Activated CD8-positive, alpha-beta memory T cell treated with anti-CD3 and anti-CD28 coated beads for 4 hours (primary cell): ENCODE measurements around the gene KRT15.
"Not testable (repeated sequence)": the region's sequence is repeated elsewhere in the genome, so short reads cannot be mapped to it uniquely, and the experiment has no call there.

Experiments used
- DNase-seq, 2 donors: peaks; one replicate each; pipeline ENCODE4 v3.0.0-alpha.2; 2020; ENCODE audit warnings: low read depth in 2 of 2

Gene KRT15

DNA sequence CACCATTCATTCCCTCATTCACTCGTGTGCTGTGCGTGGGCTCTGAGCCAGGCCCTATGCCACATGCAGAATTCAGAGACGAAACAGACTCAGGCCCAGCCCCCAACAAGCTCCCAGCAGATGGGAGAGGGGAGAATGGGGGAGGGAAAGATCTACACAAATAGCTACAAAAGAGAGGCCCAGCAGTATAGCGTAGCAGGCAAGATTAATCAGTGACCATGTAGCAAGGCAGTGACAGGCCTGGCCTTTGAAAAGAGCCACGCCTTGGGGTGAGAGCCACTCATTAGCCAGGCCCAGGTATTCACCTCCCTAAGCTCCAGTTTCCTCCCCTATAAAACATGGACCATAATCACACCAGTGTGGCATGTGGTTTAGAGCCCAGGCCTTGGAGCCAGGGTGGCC lies 25.8 kb upstream of the KRT15 start:
- no peak for DNase-seq

DNA sequence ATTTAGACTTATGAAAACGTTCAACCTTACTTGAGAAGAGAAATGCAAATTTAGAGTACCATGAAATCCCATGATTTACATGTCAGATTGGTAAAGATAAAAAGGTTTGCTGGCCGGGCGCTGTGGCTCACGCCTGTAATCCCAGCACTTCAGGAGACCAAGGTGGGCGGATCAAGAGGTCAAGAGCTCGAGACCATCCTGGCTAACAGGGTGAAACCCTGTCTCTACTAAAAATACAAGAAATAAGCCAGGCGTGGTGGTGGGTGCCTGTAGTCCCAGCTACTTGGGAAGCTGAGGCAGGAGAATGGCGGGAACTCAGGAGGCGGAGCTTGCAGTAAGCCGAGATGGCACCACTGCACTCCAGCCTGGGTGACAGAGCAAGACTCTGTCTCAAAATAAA lies 24.1 kb upstream of the KRT15 start:
- not testable (repeated sequence) for DNase-seq

DNA sequence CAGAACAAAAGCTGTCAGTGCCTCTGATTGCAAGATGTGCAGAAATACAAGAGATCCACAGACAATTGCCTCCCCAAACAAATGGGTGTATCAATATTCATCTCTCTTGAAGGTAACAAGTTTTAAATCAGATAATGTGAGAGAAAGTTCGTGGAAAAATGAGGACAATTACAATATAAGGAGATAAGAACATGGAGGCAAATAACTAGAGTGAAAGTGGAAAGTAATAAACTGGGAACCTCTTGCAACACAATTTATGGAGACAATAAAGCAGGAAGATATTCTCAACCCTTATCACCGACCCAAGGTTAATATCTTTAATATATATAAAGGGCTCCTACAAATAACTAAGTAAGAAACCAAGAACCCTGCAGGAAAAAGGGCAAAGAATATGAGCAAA lies 23.7 kb upstream of the KRT15 start:
- no peak for DNase-seq

DNA sequence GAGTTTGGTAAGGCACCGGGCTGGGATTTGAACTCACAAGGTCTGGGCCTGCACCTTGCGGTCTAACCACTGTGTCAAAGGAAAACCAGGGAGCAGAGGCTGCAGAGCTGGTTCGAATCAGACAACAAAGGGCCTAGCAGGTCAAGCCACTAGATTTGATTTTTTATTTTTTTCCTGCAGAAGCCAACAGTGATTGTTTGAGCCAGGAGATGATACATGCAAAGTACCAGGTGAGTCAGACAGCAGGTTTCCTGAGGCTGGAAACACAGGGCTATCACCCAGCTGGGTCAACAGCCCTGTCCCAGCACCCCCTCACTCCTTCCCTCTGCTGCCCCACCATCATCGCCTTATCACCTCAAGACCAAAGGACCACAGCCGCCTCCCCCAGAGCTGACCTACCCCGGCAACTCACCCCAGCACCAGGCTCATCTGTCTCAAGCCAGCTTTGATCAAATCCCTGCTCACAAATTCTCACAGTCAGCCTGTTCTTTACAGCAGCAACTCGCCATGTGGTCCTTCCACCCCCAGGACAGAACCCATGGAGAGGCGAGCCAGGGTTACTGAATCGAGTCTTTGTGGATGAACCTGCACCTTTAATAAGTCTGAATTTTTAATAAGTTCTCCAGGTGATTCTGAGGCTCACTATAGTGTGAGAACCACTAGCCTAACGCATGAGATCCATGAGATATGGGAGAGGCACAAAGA lies 22.4 kb upstream of the KRT15 start:
- no peak for DNase-seq

DNA sequence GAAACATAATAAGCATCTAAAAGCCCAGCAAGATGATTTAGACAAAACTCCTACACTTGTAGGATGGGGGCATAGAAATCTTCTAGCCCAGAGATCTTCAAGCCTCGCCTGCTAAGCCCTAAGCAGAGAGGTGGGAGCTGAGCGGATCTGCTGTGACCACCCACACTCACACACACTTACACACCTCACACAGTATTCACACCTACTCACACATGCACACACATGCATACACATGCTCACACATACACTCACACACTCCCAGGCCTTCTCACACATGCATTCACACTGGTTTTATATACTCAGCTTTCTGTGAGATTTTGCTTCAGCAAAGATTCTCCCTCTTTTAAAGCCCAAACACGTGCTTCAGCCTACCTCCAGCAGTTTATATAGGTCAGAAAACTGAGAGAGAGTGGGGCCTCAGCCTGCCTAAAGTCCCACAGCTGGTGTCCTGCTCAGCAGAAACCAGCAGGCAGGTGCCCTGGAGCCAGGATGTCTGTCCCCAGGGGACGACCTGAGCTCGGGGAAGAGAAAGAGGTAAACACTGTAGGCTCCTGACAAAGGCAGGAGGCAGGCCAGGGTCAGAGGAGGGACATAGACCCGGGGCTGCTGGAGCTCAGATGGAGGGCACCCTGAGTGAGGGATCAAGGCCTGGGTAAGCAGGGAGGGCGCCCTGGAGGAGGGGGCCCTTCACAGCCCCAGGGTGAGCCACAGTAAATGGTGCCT lies 21.4 kb upstream of the KRT15 start:
- no peak for DNase-seq

DNA sequence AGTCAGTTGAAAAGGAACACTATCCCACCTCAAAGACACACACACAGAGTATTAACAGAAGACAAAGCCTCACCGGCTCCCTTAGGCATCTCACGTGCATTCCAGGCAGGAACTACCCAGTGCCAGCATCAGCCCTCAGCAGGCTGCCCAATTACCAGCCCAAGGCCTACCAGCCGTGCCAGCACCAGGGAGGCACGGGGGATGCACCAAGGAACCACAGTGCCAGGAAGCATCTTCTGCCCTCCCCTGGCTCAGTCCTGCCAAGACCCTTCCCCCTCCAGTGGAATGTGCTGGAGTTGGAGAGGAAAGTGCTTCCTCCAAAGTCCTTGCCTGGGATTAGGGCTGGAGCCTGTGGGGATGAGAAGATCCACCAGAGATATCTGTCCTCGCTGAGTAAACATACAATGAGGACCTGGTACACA lies 20.4 kb upstream of the KRT15 start:
- no peak for DNase-seq

DNA sequence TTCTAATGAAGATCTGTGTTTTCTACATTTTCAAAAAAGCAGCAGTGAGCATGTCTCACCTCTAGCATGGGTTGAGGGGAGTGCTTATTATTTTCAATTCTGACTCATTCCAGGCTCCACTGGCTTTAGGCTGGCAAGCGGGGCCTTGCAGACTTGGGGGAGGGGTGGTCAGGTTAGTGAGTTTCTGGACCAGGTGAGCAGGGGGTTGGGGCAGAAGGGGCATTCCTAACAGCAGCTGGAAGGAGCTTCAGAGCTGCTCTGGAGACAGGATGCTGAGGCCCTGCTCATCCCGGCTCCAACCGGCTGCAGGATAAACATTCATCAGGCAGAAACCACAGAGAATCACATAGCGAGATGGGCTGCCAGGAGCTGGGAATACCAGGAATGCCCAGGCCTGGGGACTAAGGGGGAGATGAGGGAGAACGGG lies 19.9 kb upstream of the KRT15 start:
- no peak for DNase-seq

DNA sequence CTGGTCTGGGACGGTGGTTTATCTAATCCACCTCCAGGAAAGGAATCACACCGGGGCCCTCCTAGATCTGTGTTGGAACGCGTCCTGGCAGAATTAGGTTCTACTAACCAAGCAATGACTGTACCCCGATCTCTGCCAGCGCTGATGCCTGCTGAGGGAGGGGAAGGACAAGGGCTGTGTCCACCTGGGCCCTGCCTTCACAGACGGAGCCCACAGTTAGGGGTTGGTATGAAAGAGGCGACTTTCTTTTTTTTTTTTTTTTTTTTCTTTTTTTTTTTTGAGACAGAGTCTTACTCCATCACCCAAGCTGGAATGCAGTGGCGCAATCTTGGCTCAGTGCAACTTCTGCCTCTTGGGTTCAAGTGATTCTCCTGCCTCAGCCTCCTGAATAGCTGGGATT lies 19.3 kb upstream of the KRT15 start:
- no peak for DNase-seq

DNA sequence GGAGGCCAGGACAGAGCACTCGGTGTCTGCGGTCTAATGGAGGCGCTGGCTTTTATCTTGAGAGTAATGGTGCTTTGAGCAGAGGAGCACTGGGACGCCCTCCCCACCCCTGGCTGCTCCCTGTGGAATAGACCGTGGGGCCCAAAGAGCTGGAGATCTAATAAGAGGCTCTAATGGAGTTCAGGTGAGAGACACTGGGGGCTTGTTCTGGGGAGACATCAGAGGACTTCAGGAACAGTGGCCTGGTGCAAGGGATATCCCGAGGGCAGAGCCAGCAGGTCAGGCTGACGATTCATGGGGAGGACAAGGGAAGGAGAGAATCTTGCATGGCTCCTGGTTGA lies 18.9 kb upstream of the KRT15 start:
- no peak for DNase-seq

DNA sequence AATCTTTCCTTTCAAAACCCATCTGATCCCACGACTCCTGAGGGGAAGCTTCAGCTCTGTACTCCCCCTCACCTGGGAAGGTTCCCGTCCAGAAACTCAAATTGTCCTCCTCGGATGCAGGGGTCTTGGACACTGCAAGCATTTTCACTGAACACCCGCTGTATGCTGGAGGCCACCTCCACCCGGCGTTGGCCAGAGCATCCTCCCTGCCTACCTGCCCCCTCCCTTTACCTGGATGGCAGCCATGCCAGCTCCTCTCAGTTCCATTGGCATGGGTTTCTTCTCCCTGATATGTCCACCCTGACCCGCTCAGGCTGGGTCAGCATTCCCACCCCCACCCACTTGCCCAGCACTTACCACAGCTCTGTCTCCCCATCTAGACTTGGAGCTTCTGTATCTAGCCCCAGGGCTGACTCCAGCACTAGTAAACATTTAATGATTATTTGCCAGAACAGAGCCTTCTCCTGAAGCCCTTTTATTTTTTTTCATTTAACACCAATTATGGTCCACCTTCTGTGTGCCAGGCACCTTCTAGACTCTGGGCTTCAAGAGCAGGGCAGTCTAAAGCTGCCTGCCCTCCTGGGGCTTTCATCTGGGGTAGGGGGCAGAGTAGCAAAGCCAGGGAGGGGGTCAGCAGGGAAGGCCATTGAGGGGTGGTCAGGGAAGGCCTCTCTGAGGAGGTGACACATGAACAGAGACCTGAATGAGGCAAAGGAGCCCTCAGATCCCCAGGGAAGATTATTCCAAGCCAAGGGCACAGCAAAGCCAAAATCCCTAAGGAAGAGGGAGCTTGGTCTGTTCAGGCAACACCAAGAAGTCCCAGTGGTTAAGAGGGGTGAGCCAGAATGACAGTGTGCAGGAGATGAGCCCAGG lies 18.3 kb upstream of the KRT15 start:
- no peak for DNase-seq

DNA sequence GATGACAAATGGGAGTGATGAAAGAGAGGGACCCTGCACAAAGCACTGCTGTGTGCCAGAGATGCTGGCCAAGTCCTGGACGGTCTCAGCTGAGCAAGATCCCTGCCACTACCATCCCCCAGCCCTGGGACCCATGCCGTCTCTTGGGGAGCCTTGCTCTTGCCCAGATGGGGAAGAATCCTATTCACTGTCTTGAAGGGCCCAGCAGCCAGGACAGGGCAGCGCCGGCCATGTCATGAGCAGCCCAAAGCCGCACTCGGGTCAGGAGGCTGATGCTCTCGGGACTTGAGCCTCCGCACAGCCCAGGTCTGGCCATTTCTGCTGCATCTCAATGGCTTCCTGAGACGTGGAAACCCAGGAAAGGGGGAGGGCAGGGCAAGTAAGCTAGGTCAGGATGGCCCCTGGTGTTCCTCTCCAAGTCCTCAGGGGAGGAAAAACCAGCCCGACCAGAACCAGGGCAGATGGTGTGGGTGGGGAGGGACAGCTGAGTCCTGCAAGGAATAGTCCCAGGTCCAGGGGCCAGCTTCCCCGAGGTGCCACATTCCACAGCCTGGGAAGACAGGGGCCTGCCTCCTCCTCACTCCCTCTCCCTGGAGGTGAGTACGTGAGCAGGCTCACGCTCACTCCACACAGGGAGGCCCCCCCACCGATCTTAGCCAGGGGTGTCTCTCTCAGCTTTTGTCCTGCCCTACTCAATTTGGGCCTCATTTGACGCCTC lies 17.2 kb upstream of the KRT15 start:
- no peak for DNase-seq

DNA sequence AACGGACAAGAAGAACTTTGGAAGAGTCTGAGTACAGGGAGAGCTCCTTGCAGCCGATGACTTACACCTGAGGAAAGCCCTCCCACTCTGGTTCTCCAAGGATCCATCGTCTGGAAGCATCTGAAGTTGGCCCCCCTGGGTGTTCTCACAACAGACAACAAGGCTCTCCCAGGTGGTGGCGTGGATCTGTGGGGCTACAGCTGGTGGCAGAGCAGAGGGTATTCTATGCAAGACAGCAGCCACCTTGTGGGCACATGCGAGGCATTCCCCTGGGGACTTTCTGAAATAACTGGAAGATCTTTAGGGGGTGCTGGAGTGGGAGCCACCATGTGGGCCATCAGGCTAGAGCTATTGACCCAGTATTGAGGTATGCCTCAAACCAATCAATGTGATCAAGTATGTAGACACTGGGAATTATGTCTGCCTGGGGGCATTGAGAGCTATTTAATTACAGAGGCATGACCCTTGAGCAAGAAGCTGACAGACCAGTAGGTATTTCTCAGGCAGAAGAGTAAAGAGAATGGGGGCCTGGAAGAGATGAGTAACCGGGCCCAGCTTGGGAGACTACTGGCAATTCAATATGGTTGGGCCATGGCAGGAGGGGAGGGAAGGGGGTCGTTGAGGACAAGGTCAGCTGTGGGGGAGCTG lies 16.3 kb upstream of the KRT15 start:
- no peak for DNase-seq

DNA sequence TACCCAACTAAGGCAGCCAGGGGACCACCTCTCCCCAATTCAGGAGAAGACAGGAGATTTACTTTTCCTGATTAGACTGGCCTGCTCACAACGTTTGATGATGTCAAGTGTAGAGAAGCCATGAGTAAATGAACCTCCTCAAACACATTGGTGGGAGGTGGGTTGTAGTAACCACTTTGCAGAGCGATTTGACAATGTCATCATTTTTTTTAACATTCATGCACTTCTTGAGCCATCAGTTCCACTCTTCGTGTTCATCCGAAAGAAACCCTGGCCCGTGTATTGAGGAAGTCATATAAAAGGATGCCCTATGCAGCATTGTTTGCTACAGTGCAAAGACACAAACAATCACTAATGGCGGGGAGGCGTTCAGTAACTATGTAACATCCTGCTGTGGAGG lies 14.9 kb upstream of the KRT15 start:
- no peak for DNase-seq

DNA sequence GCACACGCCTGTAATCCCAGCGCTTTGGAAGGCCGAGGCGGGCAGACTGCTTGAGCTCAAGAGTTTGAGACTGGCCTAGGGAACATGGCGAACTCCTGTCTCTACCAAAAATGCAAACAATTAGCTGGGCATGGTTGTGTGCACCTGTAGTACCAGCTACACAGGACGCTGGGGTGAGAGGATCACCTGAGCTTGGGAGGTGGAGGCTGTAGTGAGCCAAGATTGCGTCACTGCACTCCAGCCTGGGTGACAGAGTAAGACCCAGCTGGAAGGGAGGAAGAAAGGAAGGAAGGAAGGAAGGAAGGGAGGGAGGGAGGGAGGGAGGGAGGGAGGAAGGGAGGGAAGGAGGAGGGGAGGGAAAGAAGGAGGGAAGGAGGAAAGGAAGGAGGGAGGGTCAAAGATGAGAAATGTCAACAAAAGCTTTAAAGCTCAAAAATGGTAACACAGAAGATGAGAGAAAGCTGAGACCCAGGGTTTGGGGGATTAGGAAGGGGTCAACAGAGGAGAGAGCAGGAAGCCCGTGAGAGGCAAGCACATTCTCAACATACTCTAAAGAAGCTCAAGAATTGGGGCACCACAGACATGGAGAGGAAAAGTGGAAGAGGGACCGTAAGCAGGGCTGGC lies 14.4 kb upstream of the KRT15 start:
- no peak for DNase-seq

DNA sequence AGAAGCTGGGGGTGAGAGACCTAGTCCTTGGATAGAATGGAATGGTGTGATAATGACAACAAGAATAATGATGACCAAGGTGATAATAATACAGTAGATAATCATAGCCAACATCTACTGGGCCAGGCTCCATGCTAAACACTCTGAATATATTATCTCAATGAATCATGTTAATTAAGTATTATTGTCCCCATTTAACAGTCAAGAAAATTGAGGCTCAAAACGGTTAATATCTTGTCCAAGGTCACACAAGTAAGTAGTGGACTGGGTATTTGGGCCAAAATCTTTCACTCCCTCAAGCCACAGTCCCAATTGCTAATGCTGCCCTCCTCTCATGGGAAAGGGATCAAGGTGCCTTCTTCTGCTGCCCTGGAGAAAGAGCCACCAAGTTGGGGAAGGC lies 13.3 kb upstream of the KRT15 start:
- DNase-seq, result no peak

DNA sequence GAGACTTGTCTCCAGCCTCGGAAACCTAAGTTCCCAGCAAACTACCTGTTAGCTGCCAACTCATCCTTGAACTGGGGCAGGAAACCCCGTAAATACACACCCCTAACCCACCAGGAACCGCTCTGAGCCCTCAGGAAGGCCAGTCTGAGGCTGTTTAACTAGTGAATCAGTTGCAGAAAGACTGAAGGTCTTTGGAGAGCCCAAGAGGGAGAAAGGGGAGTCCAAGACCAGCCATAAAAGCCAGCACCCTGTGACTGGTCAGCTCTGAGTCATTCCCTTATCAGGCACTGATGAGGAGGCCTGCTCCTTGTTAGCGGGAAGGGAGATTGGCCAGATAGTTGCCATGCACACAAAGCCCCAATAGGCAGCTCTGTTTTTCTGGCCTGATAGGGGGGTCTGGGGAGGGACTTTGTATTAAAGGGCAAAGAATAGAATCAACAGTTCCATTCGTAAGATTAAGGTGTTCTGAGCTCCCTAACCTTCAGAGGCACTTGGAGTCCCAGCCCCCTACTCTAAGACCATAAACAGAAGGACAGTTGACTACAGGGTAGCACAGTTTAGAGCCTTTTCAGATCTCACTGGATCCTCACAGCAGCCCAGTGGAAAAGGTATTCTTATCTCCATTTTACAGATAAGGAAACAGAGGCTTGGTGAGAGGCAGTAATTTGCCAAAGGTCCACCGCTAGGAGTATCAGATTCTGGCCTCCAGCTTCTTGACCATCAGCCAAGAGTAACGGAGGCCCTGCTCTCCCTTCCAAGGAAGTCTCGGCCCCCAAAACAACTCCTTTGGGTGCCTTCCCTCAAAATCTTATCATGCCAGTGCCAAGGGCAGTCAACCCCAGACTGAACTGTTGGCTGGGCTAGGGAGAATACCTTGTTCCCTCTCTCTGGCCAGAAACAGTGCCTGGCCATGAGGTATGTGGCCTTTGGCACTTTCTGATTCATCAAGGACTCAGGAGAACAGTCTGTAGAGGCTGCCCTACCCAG lies 11.7 kb upstream of the KRT15 start:
- DNase-seq, result no peak

DNA sequence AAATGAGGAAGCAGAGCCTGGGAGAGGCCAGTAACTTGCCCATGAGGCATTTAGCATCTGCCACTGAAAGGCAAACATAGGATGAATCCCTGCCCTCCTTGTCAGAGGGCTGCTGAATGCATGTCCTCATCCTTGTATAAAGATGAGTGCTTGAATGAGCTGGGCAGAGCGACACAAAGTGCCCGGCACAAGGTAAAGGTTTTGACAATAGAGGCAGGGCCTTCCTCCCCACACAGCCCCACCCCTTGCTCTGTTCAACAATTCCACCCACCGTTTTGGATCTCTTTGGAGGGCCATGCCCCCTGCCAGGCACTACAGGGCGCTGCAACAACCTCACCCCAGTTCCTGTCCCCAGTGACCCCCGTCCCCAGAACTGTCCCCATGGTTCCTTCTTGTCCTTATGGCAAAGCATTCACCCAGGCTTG lies 10.8 kb upstream of the KRT15 start:
- no peak for DNase-seq

DNA sequence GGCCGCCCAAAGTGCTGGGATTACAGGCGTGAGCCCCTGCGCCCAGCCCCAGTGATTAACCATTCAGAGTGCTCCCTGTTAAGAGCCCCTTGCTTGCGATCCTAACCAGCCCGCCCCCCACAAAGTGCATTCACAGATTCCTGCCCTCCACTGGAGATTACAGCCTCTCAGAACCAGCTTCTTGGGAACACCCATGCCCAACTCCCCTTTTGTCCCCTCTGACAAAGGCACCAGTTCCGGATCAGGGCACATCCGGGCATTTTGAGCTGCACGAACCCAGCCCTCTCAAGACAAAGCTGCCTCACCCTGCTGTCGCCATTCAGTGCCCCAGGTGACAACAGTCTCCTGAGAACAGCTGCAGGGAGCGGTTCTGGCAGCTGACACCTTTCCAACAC lies 10.3 kb upstream of the KRT15 start:
- DNase-seq, result no peak

DNA sequence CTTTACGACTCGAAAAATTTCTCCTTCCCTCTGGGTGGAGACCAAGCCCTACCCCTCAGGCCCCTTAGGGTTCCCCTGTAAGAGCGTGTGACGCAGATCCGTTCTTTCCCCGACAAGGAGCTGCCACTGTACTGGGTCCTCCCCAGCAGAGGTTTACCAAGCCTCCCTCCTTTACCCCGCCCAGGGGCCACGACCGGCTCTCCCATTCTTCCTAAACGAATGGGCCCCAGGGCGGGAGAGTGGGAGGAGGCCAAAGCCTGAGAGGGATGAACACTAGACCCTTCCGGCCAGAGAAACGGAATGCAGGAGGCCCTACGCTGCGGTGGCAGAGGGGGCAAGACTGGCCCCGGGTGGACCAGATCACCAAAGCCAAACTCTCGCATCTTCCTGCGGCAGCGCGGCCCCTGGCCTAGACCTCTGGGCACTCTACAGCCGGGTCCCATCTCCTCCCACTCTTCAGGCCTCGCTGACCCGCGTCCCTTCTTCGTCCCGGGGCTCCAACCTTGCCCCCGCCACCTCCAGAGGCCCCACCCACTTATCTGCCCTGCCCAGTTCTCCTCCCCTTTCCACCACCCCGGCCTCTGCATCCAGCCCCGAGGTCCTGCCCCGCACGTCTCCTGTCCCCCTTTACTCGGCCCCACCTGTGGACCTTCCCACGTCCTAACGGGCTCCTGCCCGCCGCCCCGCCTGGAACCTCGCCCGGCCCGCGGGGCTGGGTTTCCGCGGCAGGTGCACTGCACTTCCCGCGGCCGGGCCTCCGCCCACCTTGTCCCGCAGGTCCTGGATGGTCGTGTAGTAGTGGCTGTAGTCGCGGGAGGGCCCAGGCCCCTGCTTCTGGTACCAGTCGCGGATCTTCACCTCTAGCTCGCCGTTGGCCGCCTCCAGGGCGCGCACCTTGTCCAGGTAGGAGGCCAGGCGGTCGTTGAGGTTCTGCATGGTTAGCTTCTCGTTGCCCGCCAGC lies 8.7 kb upstream of the KRT15 start:
- no peak for DNase-seq
